Astrocyte (in vitro differentiated cells and primary cell): ENCODE results near the gene ARHGAP21. TPM values are rescaled to one million over a fixed set of nuclear protein-coding genes. Genes with fewer than 3 reads are reported as not detected.

Source experiments
- DNase-seq: peaks from one replicate; pipeline ENCODE4 v3.0.0-alpha.2; 2010; ENCODE audit warnings: low read depth
- FAIRE-seq: peaks from 2 replicates; lab custom pipeline; 2011; peaks lifted over from hg19 to GRCh38; lab: Jason Lieb, UNC
- H2AFZ ChIP-seq: 2 replicates; pipeline ENCODE4 v1.6.0; 2012; ENCODE audit warnings: low read depth, low read length, inconsistent platforms
- H3K27ac ChIP-seq: 2 replicates; pipeline ENCODE4 v1.5.1; 2011; ENCODE audit warnings: low read depth, low read length, inconsistent platforms
- H3K27me3 ChIP-seq: 2 replicates; pipeline ENCODE4 v1.6.0; 2011; ENCODE audit warnings: low read length, inconsistent platforms; ENCODE audit not compliant: insufficient read depth
- H3K36me3 ChIP-seq: 2 replicates; pipeline ENCODE4 v1.5.1; 2011; ENCODE audit warnings: low read length, inconsistent platforms; ENCODE audit not compliant: insufficient read depth
- H3K4me1 ChIP-seq: 2 replicates; pipeline ENCODE4 v1.5.1; 2011; ENCODE audit warnings: low read length, inconsistent platforms; ENCODE audit not compliant: insufficient read depth
- H3K4me2 ChIP-seq: 2 replicates; pipeline ENCODE4 v1.6.0; 2012; ENCODE audit warnings: low read length, inconsistent platforms
- H3K4me3 ChIP-seq: 2 replicates; pipeline ENCODE4 v1.5.1; 2011; ENCODE audit warnings: low read depth, mild to moderate bottlenecking, low read length, inconsistent platforms; ENCODE audit not compliant: insufficient read depth
- H3K79me2 ChIP-seq: 2 replicates; pipeline ENCODE4 v1.6.0; 2012; ENCODE audit warnings: mild to moderate bottlenecking, low read length, inconsistent platforms; ENCODE audit not compliant: insufficient read depth
- H3K9ac ChIP-seq: 2 replicates; pipeline ENCODE4 v1.6.0; 2012; ENCODE audit warnings: mild to moderate bottlenecking, low read length, inconsistent platforms
- H3K9me3 ChIP-seq: 2 replicates; pipeline ENCODE4 v1.5.1; 2012; ENCODE audit warnings: low read depth, mild to moderate bottlenecking, low read length, inconsistent platforms; ENCODE audit not compliant: insufficient read depth
- H4K20me1 ChIP-seq: 2 replicates; pipeline ENCODE4 v1.6.0; 2012; ENCODE audit warnings: low read length, inconsistent platforms; ENCODE audit not compliant: insufficient read depth
- H3K27ac Mint-ChIP-seq: one replicate; pipeline ENCODE4 v1.8.0; 2021; ENCODE audit warnings: mild to moderate bottlenecking, mixed read lengths; ENCODE audit not compliant: unreplicated experiment
- H3K27me3 Mint-ChIP-seq: one replicate; pipeline ENCODE4 v1.8.0; 2021; ENCODE audit warnings: low read depth, mixed read lengths; ENCODE audit not compliant: unreplicated experiment
- H3K36me3 Mint-ChIP-seq: one replicate; pipeline ENCODE4 v1.8.0; 2021; ENCODE audit warnings: low read depth, mixed read lengths; ENCODE audit not compliant: unreplicated experiment
- H3K4me1 Mint-ChIP-seq: one replicate; pipeline ENCODE4 v1.8.0; 2021; ENCODE audit warnings: low read depth, mixed read lengths; ENCODE audit not compliant: unreplicated experiment
- H3K4me3 Mint-ChIP-seq: one replicate; pipeline ENCODE4 v1.8.0; 2021; ENCODE audit warnings: mild to moderate bottlenecking, moderate library complexity, mixed read lengths; ENCODE audit not compliant: unreplicated experiment
- H3K9me3 Mint-ChIP-seq: one replicate; pipeline ENCODE4 v1.8.0; 2021; ENCODE audit warnings: mild to moderate bottlenecking, mixed read lengths; ENCODE audit not compliant: unreplicated experiment
- EZH2 ChIP-seq: IDR thresholded peaks from 2 replicates; pipeline ENCODE4 v1.6.1; 2012; ENCODE audit warnings: mild to moderate bottlenecking, low read length, inconsistent platforms; ENCODE audit not compliant: insufficient read depth
- total RNA-seq: library from RNA; stranded (reverse); gene quantifications from 2 replicates; pipeline ENCODE4 v1.2.1, GENCODE V29; 2021
- TF ChIP-seq, protein P1 (sequence below): IDR thresholded peaks from 2 replicates; pipeline ENCODE4 v1.5.1; 2011; ENCODE audit warnings: low read depth, mild to moderate bottlenecking, inconsistent platforms, low read length, moderate library complexity; ENCODE audit not compliant: insufficient read depth

Gene ARHGAP21
- total RNA-seq, 1 donor from 2014 or later = 107 TPM

DNA sequence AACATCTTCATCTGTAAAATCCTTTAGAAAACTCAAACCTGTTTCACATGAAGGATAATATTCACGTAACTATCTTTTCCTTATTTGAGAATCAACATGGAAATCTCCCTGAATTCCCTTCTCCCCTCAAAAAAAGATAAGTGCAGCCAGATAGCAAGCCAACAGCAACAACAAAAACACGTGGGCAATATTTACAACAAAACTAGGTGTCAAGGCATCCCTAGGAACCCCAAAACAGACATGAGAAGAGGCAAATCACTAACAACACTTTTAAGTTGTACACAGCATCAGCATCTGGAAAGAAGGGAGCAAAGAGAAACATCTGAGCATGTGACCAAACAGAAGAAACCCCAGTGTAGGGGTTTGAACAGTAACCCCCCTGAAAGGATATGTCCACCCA, 12.2 kb downstream of the ARHGAP21 start:
- H3K4me3 Mint-ChIP-seq = no peak overlapping the region
- H3K4me2 ChIP-seq = no peak overlapping the region
- H3K9me3 Mint-ChIP-seq = no peaks in the 10 kb centered on the region
- H3K4me3 ChIP-seq = no peak overlapping the region
- H3K27ac Mint-ChIP-seq = no peak overlapping the region
- no peaks in the 10 kb centered on the region for H3K27me3 Mint-ChIP-seq
- peaks cover 15% of the 10 kb centered on the region for H3K4me1 ChIP-seq
- no peaks in the 10 kb centered on the region for H3K36me3 ChIP-seq
- H4K20me1 ChIP-seq = peaks cover 82% of the 10 kb centered on the region
- no peak overlapping the region for H3K27ac ChIP-seq
- H3K4me1 Mint-ChIP-seq = no peaks in the 10 kb centered on the region
- FAIRE-seq (no peak), DNase-seq (no peak)
- H3K27me3 ChIP-seq = no peaks in the 10 kb centered on the region
- no peak overlapping the region for H2AFZ ChIP-seq
- H3K9ac ChIP-seq = no peak overlapping the region
- no peaks in the 10 kb centered on the region for H3K9me3 ChIP-seq
- peaks cover 98% of the 10 kb centered on the region for H3K79me2 ChIP-seq
- TF ChIP-seq, protein P1, sequence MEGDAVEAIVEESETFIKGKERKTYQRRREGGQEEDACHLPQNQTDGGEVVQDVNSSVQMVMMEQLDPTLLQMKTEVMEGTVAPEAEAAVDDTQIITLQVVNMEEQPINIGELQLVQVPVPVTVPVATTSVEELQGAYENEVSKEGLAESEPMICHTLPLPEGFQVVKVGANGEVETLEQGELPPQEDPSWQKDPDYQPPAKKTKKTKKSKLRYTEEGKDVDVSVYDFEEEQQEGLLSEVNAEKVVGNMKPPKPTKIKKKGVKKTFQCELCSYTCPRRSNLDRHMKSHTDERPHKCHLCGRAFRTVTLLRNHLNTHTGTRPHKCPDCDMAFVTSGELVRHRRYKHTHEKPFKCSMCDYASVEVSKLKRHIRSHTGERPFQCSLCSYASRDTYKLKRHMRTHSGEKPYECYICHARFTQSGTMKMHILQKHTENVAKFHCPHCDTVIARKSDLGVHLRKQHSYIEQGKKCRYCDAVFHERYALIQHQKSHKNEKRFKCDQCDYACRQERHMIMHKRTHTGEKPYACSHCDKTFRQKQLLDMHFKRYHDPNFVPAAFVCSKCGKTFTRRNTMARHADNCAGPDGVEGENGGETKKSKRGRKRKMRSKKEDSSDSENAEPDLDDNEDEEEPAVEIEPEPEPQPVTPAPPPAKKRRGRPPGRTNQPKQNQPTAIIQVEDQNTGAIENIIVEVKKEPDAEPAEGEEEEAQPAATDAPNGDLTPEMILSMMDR = no peak
- TF ChIP-seq EZH2 = no peak
- no peaks in the 10 kb centered on the region for H3K36me3 Mint-ChIP-seq

DNA sequence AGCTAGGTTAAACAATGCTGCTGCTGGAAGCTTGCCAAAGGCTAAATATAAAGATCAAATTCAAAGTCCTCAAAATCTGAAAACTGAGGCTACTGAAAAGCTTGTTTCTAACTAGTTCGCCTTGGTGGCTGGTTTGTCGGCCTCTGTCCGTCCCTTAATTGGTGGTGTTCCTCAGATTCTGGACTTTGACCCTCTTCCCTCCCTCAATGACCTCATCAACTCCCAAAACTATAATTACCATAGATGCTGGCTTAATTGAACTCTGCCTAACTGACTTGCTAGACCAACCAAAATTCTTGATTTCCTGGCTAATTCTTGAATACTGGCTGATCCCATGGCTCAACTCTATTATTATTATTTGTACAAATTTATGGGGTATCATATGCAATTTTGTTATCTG, 15.6 kb downstream of the ARHGAP21 start:
- Histone ChIP-seq H3K4me2 (no peak overlapping the region), H3K36me3 (no peaks in the 10 kb centered on the region), H3K9ac (no peak overlapping the region), H2AFZ (no peak overlapping the region), H3K4me3 (no peak overlapping the region), H4K20me1 (peaks cover 88% of the 10 kb centered on the region), H3K27ac (no peak overlapping the region), H3K27me3 (no peaks in the 10 kb centered on the region), H3K9me3 (no peaks in the 10 kb centered on the region), H3K4me1 (peaks cover 17% of the 10 kb centered on the region), H3K79me2 (peaks cover 98% of the 10 kb centered on the region)
- no peak overlapping the region for H3K27ac Mint-ChIP-seq
- no peaks in the 10 kb centered on the region for H3K9me3 Mint-ChIP-seq
- DNase-seq (no peak), FAIRE-seq (no peak)
- no peak overlapping the region for H3K4me3 Mint-ChIP-seq
- peaks cover 3% of the 10 kb centered on the region for H3K36me3 Mint-ChIP-seq
- peaks cover 12% of the 10 kb centered on the region for H3K4me1 Mint-ChIP-seq
- TF ChIP-seq, protein P1 = no peak
- no peak for TF ChIP-seq EZH2
- no peaks in the 10 kb centered on the region for H3K27me3 Mint-ChIP-seq

DNA sequence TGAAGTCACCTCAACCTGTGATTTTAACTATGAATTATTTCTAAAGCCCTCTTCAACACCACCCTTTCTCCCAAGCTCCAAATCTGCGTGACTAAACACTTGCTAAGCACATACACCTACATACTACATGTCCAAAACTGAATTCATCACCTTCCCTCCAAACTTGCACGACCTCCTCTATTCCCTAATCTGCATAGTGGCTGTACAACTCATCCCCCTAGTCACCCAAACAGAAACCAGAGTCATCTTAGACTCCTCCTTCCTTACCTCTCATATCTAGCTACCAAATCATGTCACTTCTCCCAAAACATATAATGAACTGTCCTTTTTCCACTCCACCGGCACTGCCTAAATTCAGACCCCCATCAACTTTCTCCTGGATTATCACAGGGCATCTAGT, 16.2 kb downstream of the ARHGAP21 start:
- no peaks in the 10 kb centered on the region for H3K36me3 ChIP-seq
- H4K20me1 ChIP-seq = peaks cover 84% of the 10 kb centered on the region
- H3K9ac ChIP-seq = no peak overlapping the region
- no peaks in the 10 kb centered on the region for H3K9me3 ChIP-seq
- H3K27ac Mint-ChIP-seq = no peak overlapping the region
- peaks cover 3% of the 10 kb centered on the region for H3K36me3 Mint-ChIP-seq
- DNase-seq = no peak
- peaks cover 17% of the 10 kb centered on the region for H3K4me1 ChIP-seq
- H2AFZ ChIP-seq = no peak overlapping the region
- H3K27ac ChIP-seq = no peak overlapping the region
- H3K27me3 ChIP-seq = no peaks in the 10 kb centered on the region
- peaks cover 12% of the 10 kb centered on the region for H3K4me1 Mint-ChIP-seq
- no peak overlapping the region for H3K4me3 Mint-ChIP-seq
- TF ChIP-seq, protein P1 = no peak
- TF ChIP-seq EZH2 = no peak
- FAIRE-seq = no peak
- no peaks in the 10 kb centered on the region for H3K9me3 Mint-ChIP-seq
- peaks cover 98% of the 10 kb centered on the region for H3K79me2 ChIP-seq
- H3K4me2 ChIP-seq = no peak overlapping the region
- H3K4me3 ChIP-seq = no peak overlapping the region
- H3K27me3 Mint-ChIP-seq = no peaks in the 10 kb centered on the region
